Neural progenitor cell (in vitro differentiated cells): ENCODE data around the gene LMLN. TPM values are rescaled to one million over a fixed set of nuclear protein-coding genes. Genes with fewer than 3 reads are reported as not detected.

Experiments used
- DNase-seq: peaks from one replicate; pipeline ENCODE4 v3.0.0-alpha.2; 2016; ENCODE audit warnings: low spot score
- H2AFZ ChIP-seq: fragments of 200-600 bp; sonication (generic); replicated peaks from 2 replicates; pipeline ENCODE4 v1.6.1; 2016; ENCODE audit warnings: antibody characterized with exemption
- H3F3A ChIP-seq: fragments of 200-600 bp; sonication (generic); 2 replicates; pipeline ENCODE4 v1.6.1; 2016; ENCODE audit warnings: antibody characterized with exemption, low read depth
- H3K27ac ChIP-seq: fragments of 200-600 bp; sonication (generic); 2 replicates; pipeline ENCODE4 v1.5.1; 2016; ENCODE audit warnings: mild to moderate bottlenecking
- H3K27me3 ChIP-seq: fragments of 200-600 bp; sonication (generic); 2 replicates; pipeline ENCODE4 v1.6.1; 2016; ENCODE audit warnings: mild to moderate bottlenecking, moderate library complexity
- H3K36me3 ChIP-seq: fragments of 200-600 bp; sonication (generic); 2 replicates; pipeline ENCODE4 v1.5.1; 2016
- H3K4me1 ChIP-seq: fragments of 200-600 bp; sonication (generic); 2 replicates; pipeline ENCODE4 v1.6.1; 2016; ENCODE audit warnings: mixed run types
- H3K4me2 ChIP-seq: fragments of 200-600 bp; sonication (generic); 2 replicates; pipeline ENCODE4 v1.6.1; 2016
- H3K4me3 ChIP-seq: fragments of 200-600 bp; sonication (generic); 2 replicates; pipeline ENCODE4 v1.5.1; 2016
- H3K79me2 ChIP-seq: fragments of 200-600 bp; sonication (generic); 2 replicates; pipeline ENCODE4 v1.6.1; 2016; ENCODE audit warnings: low read depth
- H3K9ac ChIP-seq: fragments of 200-600 bp; sonication (generic); 2 replicates; pipeline ENCODE4 v1.6.1; 2016
- H3K9me3 ChIP-seq: fragments of 200-600 bp; sonication (generic); 2 replicates; pipeline ENCODE4 v1.5.1; 2016; ENCODE audit warnings: low read depth
- H4K20me1 ChIP-seq: fragments of 200-600 bp; sonication (generic); 2 replicates; pipeline ENCODE4 v1.6.1; 2016; ENCODE audit warnings: low read depth
- H3K27ac Mint-ChIP-seq: 3 replicates; pipeline ENCODE4 v1.8.0; 2021; ENCODE audit warnings: mixed read lengths
- H3K27me3 Mint-ChIP-seq: 2 replicates; pipeline ENCODE4 v1.8.0; 2022; ENCODE audit warnings: low read depth, mild to moderate bottlenecking, inconsistent platforms, moderate library complexity, mixed read lengths; ENCODE audit not compliant: insufficient read depth
- H3K36me3 Mint-ChIP-seq: 3 replicates; pipeline ENCODE4 v1.8.0; 2021; ENCODE audit warnings: mixed read lengths
- H3K4me1 Mint-ChIP-seq: 3 replicates; pipeline ENCODE4 v1.8.0; 2021; ENCODE audit warnings: mixed read lengths
- H3K4me3 Mint-ChIP-seq: 3 replicates; pipeline ENCODE4 v1.8.0; 2021; ENCODE audit warnings: mild to moderate bottlenecking, moderate library complexity, mixed read lengths
- H3K9me3 Mint-ChIP-seq: 3 replicates; pipeline ENCODE4 v1.8.0; 2020; ENCODE audit warnings: mixed read lengths
- EZH2 ChIP-seq: fragments of 200-600 bp; sonication (generic); IDR thresholded peaks from 2 replicates; pipeline ENCODE4 v1.6.1; 2017; ENCODE audit warnings: antibody characterized with exemption, mild to moderate bottlenecking, moderate library complexity
- EZH2phosphoT487 ChIP-seq: fragments of 200-600 bp; sonication (generic); IDR thresholded peaks from 2 replicates; pipeline ENCODE4 v1.6.1; 2017; ENCODE audit warnings: antibody characterized with exemption
- total RNA-seq: library from RNA; depleted of rRNA; stranded (reverse); fragments of >200 nt; gene quantifications from 2 replicates; pipeline ENCODE4 v1.2.3, GENCODE V29; 2015; ENCODE audit warnings: low replicate concordance
- TF ChIP-seq, protein P1 (sequence below): fragments of 200-600 bp; sonication (generic); IDR thresholded peaks from 2 replicates; pipeline ENCODE4 v1.5.1; 2017; ENCODE audit warnings: antibody characterized with exemption, mild to moderate bottlenecking

Gene LMLN
- total RNA-seq, 1 donor from 2014 or later = 11.2 TPM

DNA sequence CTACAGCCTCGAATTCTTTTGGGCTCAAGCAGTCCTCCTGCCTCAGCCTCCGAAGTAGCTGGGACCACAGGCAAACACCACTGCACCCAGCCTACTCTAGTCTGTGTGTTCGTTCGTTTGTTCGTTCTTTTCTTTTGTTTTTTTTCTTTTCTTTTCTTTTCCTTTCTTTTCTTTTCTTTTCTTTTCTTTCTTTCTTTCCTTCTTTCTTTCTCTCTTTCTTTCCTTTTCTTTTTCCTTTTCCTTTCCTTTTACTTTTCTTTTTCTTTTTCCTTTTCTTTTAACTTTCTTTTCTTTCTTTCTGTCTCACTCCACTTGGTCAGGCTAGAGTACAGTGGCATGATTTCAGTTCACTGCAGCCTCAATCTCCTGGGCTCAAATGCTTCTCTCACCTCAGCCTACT, 36.8 kb downstream of the LMLN start:
- Mint-ChIP-seq H3K36me3 (peaks cover 12% of the 10 kb centered on the region), H3K27me3 (no peaks in the 10 kb centered on the region), H3K4me1 (no peaks in the 10 kb centered on the region), H3K4me3 (no peak overlapping the region), H3K9me3 (no peaks in the 10 kb centered on the region), H3K27ac (no peak overlapping the region)
- no peaks in the 10 kb centered on the region for H3K4me1 ChIP-seq
- no peak overlapping the region for H3K4me3 ChIP-seq
- H2AFZ ChIP-seq = no peak overlapping the region
- no peaks in the 10 kb centered on the region for H3K9me3 ChIP-seq
- no peak for DNase-seq
- H4K20me1 ChIP-seq = no peaks in the 10 kb centered on the region
- no peak overlapping the region for H3K9ac ChIP-seq
- no peaks in the 10 kb centered on the region for H3F3A ChIP-seq
- no peaks in the 10 kb centered on the region for H3K79me2 ChIP-seq
- no peaks in the 10 kb centered on the region for H3K36me3 ChIP-seq
- TF ChIP-seq EZH2phosphoT487 = no peak
- no peak for TF ChIP-seq EZH2
- TF ChIP-seq, protein P1, sequence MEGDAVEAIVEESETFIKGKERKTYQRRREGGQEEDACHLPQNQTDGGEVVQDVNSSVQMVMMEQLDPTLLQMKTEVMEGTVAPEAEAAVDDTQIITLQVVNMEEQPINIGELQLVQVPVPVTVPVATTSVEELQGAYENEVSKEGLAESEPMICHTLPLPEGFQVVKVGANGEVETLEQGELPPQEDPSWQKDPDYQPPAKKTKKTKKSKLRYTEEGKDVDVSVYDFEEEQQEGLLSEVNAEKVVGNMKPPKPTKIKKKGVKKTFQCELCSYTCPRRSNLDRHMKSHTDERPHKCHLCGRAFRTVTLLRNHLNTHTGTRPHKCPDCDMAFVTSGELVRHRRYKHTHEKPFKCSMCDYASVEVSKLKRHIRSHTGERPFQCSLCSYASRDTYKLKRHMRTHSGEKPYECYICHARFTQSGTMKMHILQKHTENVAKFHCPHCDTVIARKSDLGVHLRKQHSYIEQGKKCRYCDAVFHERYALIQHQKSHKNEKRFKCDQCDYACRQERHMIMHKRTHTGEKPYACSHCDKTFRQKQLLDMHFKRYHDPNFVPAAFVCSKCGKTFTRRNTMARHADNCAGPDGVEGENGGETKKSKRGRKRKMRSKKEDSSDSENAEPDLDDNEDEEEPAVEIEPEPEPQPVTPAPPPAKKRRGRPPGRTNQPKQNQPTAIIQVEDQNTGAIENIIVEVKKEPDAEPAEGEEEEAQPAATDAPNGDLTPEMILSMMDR = no peak
- no peaks in the 10 kb centered on the region for H3K27me3 ChIP-seq
- H3K4me2 ChIP-seq = no peak overlapping the region
- no peak overlapping the region for H3K27ac ChIP-seq

DNA sequence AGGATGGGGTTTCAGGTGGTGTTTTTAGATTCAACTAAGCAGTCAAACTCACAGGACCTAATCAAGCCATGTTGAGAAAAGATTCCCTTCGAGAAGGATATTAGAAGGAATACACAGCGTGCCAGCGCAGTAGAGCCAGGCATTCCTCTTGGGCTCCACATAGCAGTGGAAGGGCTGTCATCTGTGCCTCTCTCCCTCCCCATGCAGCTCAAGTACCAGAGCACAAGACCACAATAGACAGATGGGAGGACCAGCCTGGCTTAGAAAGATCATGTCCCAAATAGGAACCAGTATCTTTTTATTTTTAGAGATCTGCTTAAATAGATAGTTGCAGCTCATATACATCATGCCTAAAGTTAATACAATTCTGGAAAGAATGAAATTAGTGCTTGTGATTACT, 37.9 kb downstream of the LMLN start:
- H3K79me2 ChIP-seq = no peaks in the 10 kb centered on the region
- no peaks in the 10 kb centered on the region for H3K9me3 Mint-ChIP-seq

DNA sequence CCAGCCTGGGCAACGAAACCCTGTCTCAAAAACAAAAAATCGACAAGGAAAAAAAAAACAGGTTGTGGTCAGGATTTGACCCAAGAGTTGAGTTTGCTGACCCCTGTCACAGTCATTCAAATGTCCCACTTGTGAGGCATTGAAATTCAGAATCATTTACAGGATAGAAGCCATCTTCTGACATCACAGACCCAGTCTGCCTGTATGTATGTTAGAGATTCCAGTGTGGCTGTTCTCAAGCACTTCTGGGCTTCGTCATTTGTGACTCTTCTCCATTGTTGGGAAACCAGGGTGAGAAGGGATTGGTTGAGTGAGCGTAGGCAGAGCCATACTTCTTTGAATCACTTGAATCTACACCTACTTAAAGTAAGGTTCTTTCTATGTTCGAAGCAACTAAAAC, 57.1 kb downstream of the LMLN start:
- H3K4me3 Mint-ChIP-seq = no peak overlapping the region
- Histone ChIP-seq H3K36me3 (no peaks in the 10 kb centered on the region), H3K4me2 (no peak overlapping the region), H3K4me1 (no peaks in the 10 kb centered on the region), H3K27ac (no peak overlapping the region), H2AFZ (no peak overlapping the region), H4K20me1 (no peaks in the 10 kb centered on the region), H3F3A (no peaks in the 10 kb centered on the region), H3K9ac (no peak overlapping the region), H3K9me3 (no peaks in the 10 kb centered on the region), H3K27me3 (no peaks in the 10 kb centered on the region), H3K4me3 (no peak overlapping the region), H3K79me2 (no peaks in the 10 kb centered on the region)
- H3K27me3 Mint-ChIP-seq = peaks cover 5% of the 10 kb centered on the region
- H3K27ac Mint-ChIP-seq = no peak overlapping the region
- peaks cover 3% of the 10 kb centered on the region for H3K36me3 Mint-ChIP-seq
- TF ChIP-seq EZH2 = no peak
- TF ChIP-seq, protein P1 = no peak
- no peak for DNase-seq
- H3K9me3 Mint-ChIP-seq = no peaks in the 10 kb centered on the region
- no peaks in the 10 kb centered on the region for H3K4me1 Mint-ChIP-seq

More for the DNA sequence above, 37.9 kb downstream of the LMLN start:
- Histone ChIP-seq H3K27ac (no peak overlapping the region), H3K9me3 (no peaks in the 10 kb centered on the region), H3K4me3 (no peak overlapping the region), H2AFZ (no peak overlapping the region), H3F3A (no peaks in the 10 kb centered on the region), H3K27me3 (no peaks in the 10 kb centered on the region), H3K9ac (no peak overlapping the region), H4K20me1 (no peaks in the 10 kb centered on the region), H3K4me2 (no peak overlapping the region), H3K4me1 (no peaks in the 10 kb centered on the region), H3K36me3 (no peaks in the 10 kb centered on the region)
- no peaks in the 10 kb centered on the region for H3K4me1 Mint-ChIP-seq
- H3K27ac Mint-ChIP-seq = no peak overlapping the region
- no peak for DNase-seq
- no peak overlapping the region for H3K4me3 Mint-ChIP-seq
- no peaks in the 10 kb centered on the region for H3K27me3 Mint-ChIP-seq
- TF ChIP-seq, protein P1 = no peak
- no peak for TF ChIP-seq EZH2phosphoT487
- no peak for TF ChIP-seq EZH2
- peaks cover 5% of the 10 kb centered on the region for H3K36me3 Mint-ChIP-seq

DNA sequence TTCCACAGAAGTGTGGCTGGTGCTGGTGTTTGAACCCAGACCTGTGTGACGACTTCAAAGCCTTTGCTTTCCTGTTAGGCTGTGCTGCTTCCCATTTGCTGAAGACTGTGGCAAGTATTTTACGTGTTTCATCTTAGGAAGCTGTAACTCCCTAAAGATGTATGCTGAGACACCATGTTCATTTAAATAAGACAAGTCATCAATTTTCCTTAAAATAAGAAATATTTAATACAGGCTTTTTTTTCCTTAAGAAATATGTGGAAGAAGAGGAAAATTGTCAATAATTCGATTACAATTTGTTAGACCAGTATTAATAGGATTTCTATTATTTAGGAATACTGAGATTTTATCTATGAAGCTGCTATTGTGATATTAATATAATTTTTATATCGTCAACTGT, 58.4 kb downstream of the LMLN start:
- no peak overlapping the region for H3K4me3 Mint-ChIP-seq
- no peak overlapping the region for H2AFZ ChIP-seq

More for the DNA sequence above, 58.4 kb downstream of the LMLN start:
- Histone ChIP-seq H3K9me3 (no peaks in the 10 kb centered on the region), H3K79me2 (no peaks in the 10 kb centered on the region), H3K4me1 (peaks cover 2% of the 10 kb centered on the region), H3K4me2 (no peak overlapping the region), H3K36me3 (no peaks in the 10 kb centered on the region), H3F3A (no peaks in the 10 kb centered on the region), H3K27ac (no peak overlapping the region), H3K27me3 (no peaks in the 10 kb centered on the region), H3K9ac (no peak overlapping the region), H3K4me3 (no peak overlapping the region), H4K20me1 (no peaks in the 10 kb centered on the region)
- peaks cover 4% of the 10 kb centered on the region for H3K27me3 Mint-ChIP-seq
- no peaks in the 10 kb centered on the region for H3K4me1 Mint-ChIP-seq
- no peak overlapping the region for H3K27ac Mint-ChIP-seq
- peaks cover 3% of the 10 kb centered on the region for H3K36me3 Mint-ChIP-seq
- TF ChIP-seq EZH2 (no peak), EZH2phosphoT487 (no peak)
- TF ChIP-seq, protein P1 = no peak
- no peaks in the 10 kb centered on the region for H3K9me3 Mint-ChIP-seq
- DNase-seq = no peak
